Stomach (tissue), 9 donors: ENCODE measurements around the gene RNLS. TPM values are rescaled to one million over a fixed set of nuclear protein-coding genes. Genes with fewer than 3 reads are reported as not detected.
"Not testable (repeated sequence)": the region's sequence is repeated elsewhere in the genome, so short reads cannot be mapped to it uniquely, and the experiment has no call there.

Experiments used
- DNase-seq, 2 donors: peaks; one replicate each; pipeline versions ENCODE4 v3.0.0 to v3.0.0-alpha.2; 2013 to 2019
- H3K27ac ChIP-seq, 5 donors: fragments of 200-600 bp in 4 of 5; sonication (generic) in 4 of 5; one replicate each; pipeline ENCODE4 v1.5.1; 2013 to 2019; ENCODE audit warnings: mild to moderate bottlenecking in 1 of 5, moderate library complexity in 1 of 5
- H3K27me3 ChIP-seq, 3 donors: fragments of 200-600 bp; sonication (generic); one replicate each; pipeline ENCODE4 v1.5.1; 2017 to 2019; ENCODE audit warnings: mixed run types in 1 of 3
- H3K36me3 ChIP-seq, 4 donors: fragments of 200-600 bp; sonication (generic); 1 replicate in 3 of 4; 2 replicates in 1 of 4; pipeline ENCODE4 v1.5.1; 2016 to 2019
- H3K4me1 ChIP-seq, 4 donors: fragments of 200-600 bp; sonication (generic); one replicate each; pipeline ENCODE4 v1.5.1; 2016 to 2019
- H3K4me3 ChIP-seq, 4 donors: fragments of 200-600 bp; sonication (generic) in 3 of 4; one replicate each; pipeline ENCODE4 v1.5.1; 2016 to 2019; ENCODE audit warnings: mild to moderate bottlenecking in 1 of 4
- H3K9me3 ChIP-seq, 4 donors: fragments of 200-600 bp; sonication (generic); one replicate each; pipeline ENCODE4 v1.5.1; 2016 to 2019
- CTCF ChIP-seq, 7 experiments: fragments of 450-650 bp in 4 of 7; fragments of 200-600 bp in 3 of 7; sonication (generic) in 3 of 7; IDR thresholded peaks; one replicate each; pipeline ENCODE4 v1.5.1; 2016 to 2019; ENCODE audit warnings: antibody characterized with exemption in 7 of 7, control low read depth in 2 of 7, mild to moderate bottlenecking in 1 of 7
- EP300 ChIP-seq: sonication (generic); formaldehyde crosslinking; IDR thresholded peaks from one replicate; pipeline ENCODE4 v1.6.1; 2017; ENCODE audit warnings: antibody characterized with exemption
- POLR2A ChIP-seq, 4 donors: fragments of 450-650 bp; IDR thresholded peaks; one replicate each; pipeline ENCODE4 v1.6.1; 2016; ENCODE audit warnings: antibody characterized with exemption in 4 of 4, control low read depth in 2 of 4, mild to moderate bottlenecking in 1 of 4, moderate library complexity in 1 of 4
- POLR2AphosphoS5 ChIP-seq, 3 donors: sonication (generic); formaldehyde crosslinking; IDR thresholded peaks; one replicate each; pipeline ENCODE4 v1.6.1; 2016; ENCODE audit warnings: antibody characterized with exemption in 3 of 3
- WGBS, 5 donors: extraction: QIAGEN DNeasy Blood & Tissue Kit in 3 of 5; methylation state at CpG; one replicate each; pipeline versions ENCODE4 v1.1.5 to v1.1.7; 2013 to 2018; 5-methylcytosine and 5-hydroxymethylcytosine counted together
- intact Hi-C: fragments of 100-400 bp; cut with DNase I; formaldehyde crosslinking; loops from one replicate; pipeline ENCODE4 v1.15.1; 2023; ENCODE audit warnings: low total_unique reads
- polyA plus RNA-seq, 3 donors: library from polyadenylated mRNA; stranded (reverse); fragments of 200-250 nt; gene quantifications; one replicate each; pipeline ENCODE4 v1.2.3, GENCODE V29; 2013
- total RNA-seq, 5 donors: library from RNA; depleted of rRNA; stranded (reverse); fragments of >200 nt; gene quantifications; one replicate each; pipeline versions ENCODE4 v1.1.0 to v1.2.3, GENCODE V29; 2014 to 2016
- donor health status: healthy with polysubstance abuse.
- donor health status: Bipolar disorder and iron deficiency.
- donor health status: healthy.

Gene RNLS
- total and polyA plus RNA-seq, 8 donors = 6.7 to 21.5 (median 11.6) TPM; not detected in 2

- Histone ChIP-seq H3K27me3 (no peaks in the 10 kb centered on the region), H3K27ac (no peak overlapping the region), H3K9me3 (no peaks in the 10 kb centered on the region), H3K36me3 (no peaks in the 10 kb centered on the region), H3K4me1 (no peaks in the 10 kb centered on the region), H3K4me3 (no peak overlapping the region)
- no peak for TF ChIP-seq CTCF (IDR thresholded peaks at IDR 0.05)
- TF ChIP-seq POLR2AphosphoS5 (IDR thresholded peaks at IDR 0.05) = no peak
- no peak for TF ChIP-seq POLR2A (IDR thresholded peaks at IDR 0.05)
- no peak for TF ChIP-seq EP300
- 81 to 94% (median 86%) methylated on average over 2 of the region's 2 CpGs for WGBS, 5 donors
- intact Hi-C loops = no loop called here
- DNase-seq = no peak
Observed at GRCh38 chr10:88312855-88313254, 270.3 kb downstream of the RNLS start.

- H3K36me3 ChIP-seq = no peaks in the 10 kb centered on the region
- no peaks in the 10 kb centered on the region for H3K9me3 ChIP-seq
- no peaks in the 10 kb centered on the region for H3K27me3 ChIP-seq
- intact Hi-C loops = no loop called here
- DNase-seq = no peak
- TF ChIP-seq CTCF (IDR thresholded peaks at IDR 0.05) = no peak
- TF ChIP-seq EP300 = no peak
- no peak for TF ChIP-seq POLR2A (IDR thresholded peaks at IDR 0.05)
- no peak for TF ChIP-seq POLR2AphosphoS5 (IDR thresholded peaks at IDR 0.05)
- 67 to 94% (median 81%) methylated on average over 1 of the region's 1 CpG for WGBS, 5 donors
- no peak overlapping the region for H3K4me3 ChIP-seq
- no peaks in the 10 kb centered on the region for H3K4me1 ChIP-seq
- H3K27ac ChIP-seq = no peak overlapping the region
Observed at GRCh38 chr10:88311264-88311663, 271.9 kb downstream of the RNLS start.

- intact Hi-C loops = no loop called here
- Histone ChIP-seq H3K36me3 (no peaks in the 10 kb centered on the region), H3K4me3 (no peak overlapping the region), H3K9me3 (no peaks in the 10 kb centered on the region), H3K27me3 (no peaks in the 10 kb centered on the region), H3K4me1 (no peaks in the 10 kb centered on the region), H3K27ac (no peak overlapping the region)
- no peak for DNase-seq
- WGBS, 5 donors = 89 to 97% (median 93%) methylated on average over 3 of the region's 3 CpGs
- no peak for TF ChIP-seq EP300
- no peak for TF ChIP-seq POLR2AphosphoS5 (IDR thresholded peaks at IDR 0.05)
- TF ChIP-seq CTCF (IDR thresholded peaks at IDR 0.05) = no peak
- TF ChIP-seq POLR2A (IDR thresholded peaks at IDR 0.05) = no peak
Observed at GRCh38 chr10:88309365-88309764, 273.8 kb downstream of the RNLS start.

GRCh38 chr10:88308361-88308760 is 274.8 kb downstream of the RNLS start:
- H3K4me1 ChIP-seq, H3K9me3 ChIP-seq, DNase-seq, H3K4me3 ChIP-seq, H3K36me3 ChIP-seq, H3K27ac ChIP-seq, H3K27me3 ChIP-seq, intact Hi-C loops: not testable (repeated sequence)
- 89 to 100% (median 93%) methylated on average over 2 of the region's 2 CpGs for WGBS, 5 donors

GRCh38 chr10:88299787-88300186 is 283.3 kb downstream of the RNLS start:
- DNase-seq = no peak
- Histone ChIP-seq H3K4me1 (no peaks in the 10 kb centered on the region), H3K4me3 (no peak overlapping the region), H3K27ac (no peak overlapping the region), H3K27me3 (no peaks in the 10 kb centered on the region), H3K36me3 (no peaks in the 10 kb centered on the region), H3K9me3 (no peaks in the 10 kb centered on the region)
- no peak for TF ChIP-seq EP300
- TF ChIP-seq POLR2AphosphoS5 (IDR thresholded peaks at IDR 0.05) = no peak
- no peak for TF ChIP-seq CTCF (IDR thresholded peaks at IDR 0.05)
- TF ChIP-seq POLR2A (IDR thresholded peaks at IDR 0.05) = no peak
- intact Hi-C loops = no loop called here
